Thyroid gland (tissue), 4 donors: ENCODE data around the gene CD320.

ENCODE experiments used
- POLR2A ChIP-seq, 2 donors: fragments of 450-650 bp; IDR thresholded peaks; one replicate each; pipeline ENCODE4 v1.6.1; 2017; ENCODE audit warnings: antibody characterized with exemption in 2 of 2, mild to moderate bottlenecking in 2 of 2, moderate library complexity in 1 of 2
- TF ChIP-seq, protein P1 (sequence below), 6 experiments: fragments of 200-600 bp in 3 of 6; fragments of 450-650 bp in 3 of 6; sonication (generic) in 3 of 6; IDR thresholded peaks; one replicate each; pipeline ENCODE4 v1.5.1; 2016 to 2019; ENCODE audit warnings: antibody characterized with exemption in 6 of 6, mild to moderate bottlenecking in 2 of 6, inconsistent platforms in 1 of 6, moderate library complexity in 1 of 6

DNA sequence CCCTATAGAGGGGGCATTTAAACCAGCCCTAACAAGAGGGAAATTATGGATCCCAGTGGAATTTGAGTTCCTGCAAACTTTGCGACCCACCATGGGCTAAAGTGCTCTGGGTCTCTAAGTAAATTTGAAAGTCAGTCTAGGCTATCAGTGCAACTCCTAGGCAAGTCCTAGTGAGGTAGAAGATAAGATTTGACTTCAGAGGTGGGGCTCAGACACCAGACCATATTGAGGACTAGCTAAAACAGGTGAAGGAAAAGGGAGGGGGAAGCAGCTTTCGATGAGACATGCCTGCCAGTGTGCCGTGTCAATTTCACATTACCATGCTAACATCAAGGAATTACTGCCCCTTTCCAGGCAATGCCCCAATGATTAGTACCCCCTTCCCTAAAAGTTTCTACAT, 38.4 kb downstream of the CD320 start:
- TF ChIP-seq, protein P1, sequence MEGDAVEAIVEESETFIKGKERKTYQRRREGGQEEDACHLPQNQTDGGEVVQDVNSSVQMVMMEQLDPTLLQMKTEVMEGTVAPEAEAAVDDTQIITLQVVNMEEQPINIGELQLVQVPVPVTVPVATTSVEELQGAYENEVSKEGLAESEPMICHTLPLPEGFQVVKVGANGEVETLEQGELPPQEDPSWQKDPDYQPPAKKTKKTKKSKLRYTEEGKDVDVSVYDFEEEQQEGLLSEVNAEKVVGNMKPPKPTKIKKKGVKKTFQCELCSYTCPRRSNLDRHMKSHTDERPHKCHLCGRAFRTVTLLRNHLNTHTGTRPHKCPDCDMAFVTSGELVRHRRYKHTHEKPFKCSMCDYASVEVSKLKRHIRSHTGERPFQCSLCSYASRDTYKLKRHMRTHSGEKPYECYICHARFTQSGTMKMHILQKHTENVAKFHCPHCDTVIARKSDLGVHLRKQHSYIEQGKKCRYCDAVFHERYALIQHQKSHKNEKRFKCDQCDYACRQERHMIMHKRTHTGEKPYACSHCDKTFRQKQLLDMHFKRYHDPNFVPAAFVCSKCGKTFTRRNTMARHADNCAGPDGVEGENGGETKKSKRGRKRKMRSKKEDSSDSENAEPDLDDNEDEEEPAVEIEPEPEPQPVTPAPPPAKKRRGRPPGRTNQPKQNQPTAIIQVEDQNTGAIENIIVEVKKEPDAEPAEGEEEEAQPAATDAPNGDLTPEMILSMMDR (IDR thresholded peaks at IDR 0.05), result no peak
- TF ChIP-seq POLR2A (IDR thresholded peaks at IDR 0.05), result no peak
